ENCODE measurements around the gene APOBEC3G.

DNA sequence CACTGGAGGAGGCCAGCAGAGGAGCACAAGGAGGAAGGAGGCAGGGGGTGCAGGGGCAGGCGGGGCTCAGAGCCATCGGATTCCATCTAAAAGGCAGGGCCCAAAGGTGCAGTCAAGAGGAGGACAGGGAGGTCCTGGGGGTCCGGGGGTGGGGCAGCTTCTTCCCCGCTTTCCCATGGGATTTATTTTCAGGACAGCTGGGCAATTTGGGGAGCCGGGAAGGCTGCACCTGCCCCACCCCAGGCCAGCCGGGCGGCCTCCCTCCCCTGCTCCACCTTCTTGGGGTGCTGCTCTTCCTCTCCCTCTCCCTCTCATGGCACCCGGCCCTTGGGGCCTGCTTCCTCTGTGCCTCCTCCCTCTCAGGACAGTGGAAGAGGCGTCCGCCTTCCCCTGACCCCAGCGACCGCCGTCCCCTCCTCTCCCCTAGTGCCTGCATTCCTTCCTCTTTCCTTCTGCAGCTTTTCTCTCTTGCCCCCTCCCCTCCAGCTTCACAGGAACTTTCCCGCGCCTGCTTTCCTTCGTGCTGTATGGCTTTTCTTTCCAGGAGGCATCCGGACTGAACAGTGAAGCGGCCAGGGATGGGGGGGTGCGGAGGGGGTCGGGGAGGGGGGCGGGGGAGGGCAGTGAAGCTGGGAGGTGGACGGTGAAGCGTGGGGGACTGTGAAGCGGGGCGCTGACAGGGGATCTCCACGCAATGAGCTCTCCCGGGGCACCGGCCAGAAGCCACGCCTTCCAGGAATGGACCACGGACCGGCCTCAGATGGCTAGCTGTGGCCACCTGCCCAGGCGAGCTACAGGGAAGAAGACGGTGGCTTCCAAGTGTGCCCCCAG, 46.9 kb downstream of the APOBEC3G start:
- TF ChIP-seq MYC (IDR thresholded peaks at IDR 0.05; ENCODE audit: low read depth, low read length): no peak
- TF ChIP-seq, protein P1, sequence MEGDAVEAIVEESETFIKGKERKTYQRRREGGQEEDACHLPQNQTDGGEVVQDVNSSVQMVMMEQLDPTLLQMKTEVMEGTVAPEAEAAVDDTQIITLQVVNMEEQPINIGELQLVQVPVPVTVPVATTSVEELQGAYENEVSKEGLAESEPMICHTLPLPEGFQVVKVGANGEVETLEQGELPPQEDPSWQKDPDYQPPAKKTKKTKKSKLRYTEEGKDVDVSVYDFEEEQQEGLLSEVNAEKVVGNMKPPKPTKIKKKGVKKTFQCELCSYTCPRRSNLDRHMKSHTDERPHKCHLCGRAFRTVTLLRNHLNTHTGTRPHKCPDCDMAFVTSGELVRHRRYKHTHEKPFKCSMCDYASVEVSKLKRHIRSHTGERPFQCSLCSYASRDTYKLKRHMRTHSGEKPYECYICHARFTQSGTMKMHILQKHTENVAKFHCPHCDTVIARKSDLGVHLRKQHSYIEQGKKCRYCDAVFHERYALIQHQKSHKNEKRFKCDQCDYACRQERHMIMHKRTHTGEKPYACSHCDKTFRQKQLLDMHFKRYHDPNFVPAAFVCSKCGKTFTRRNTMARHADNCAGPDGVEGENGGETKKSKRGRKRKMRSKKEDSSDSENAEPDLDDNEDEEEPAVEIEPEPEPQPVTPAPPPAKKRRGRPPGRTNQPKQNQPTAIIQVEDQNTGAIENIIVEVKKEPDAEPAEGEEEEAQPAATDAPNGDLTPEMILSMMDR (IDR thresholded peaks at IDR 0.05; ENCODE audit: low read depth, low read length): no peak
- TF ChIP-seq POLR2A (IDR thresholded peaks at IDR 0.05; ENCODE audit: extremely low read depth, insufficient read length): no peak
- TF ChIP-seq, protein P2, sequence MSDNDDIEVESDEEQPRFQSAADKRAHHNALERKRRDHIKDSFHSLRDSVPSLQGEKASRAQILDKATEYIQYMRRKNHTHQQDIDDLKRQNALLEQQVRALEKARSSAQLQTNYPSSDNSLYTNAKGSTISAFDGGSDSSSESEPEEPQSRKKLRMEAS (IDR thresholded peaks at IDR 0.05; ENCODE audit: low read depth, low read length): no peak

Data from NB4 (cell line).